Panc1 (cell line): ENCODE measurements around the gene PLEKHO1. TPM values are rescaled to one million over a fixed set of nuclear protein-coding genes. Genes with fewer than 3 reads are reported as not detected.
"Not testable (repeated sequence)": the region's sequence is repeated elsewhere in the genome, so short reads cannot be mapped to it uniquely, and the experiment has no call there.

Experiments
- ATAC-seq: fragments of 200-7000 bp; cut with Tn5 transposase; 2 replicates; pipeline ENCODE4 v1.9.1; 2020; ENCODE audit warnings: mild to moderate bottlenecking, moderate library complexity
- BruUV-seq: library from RNA; stranded (reverse); fragments of 400-500 nt; replicated peaks from 2 replicates; lab custom pipeline; 2021; lab: Mats Ljungman, UMichigan
- CTCF ChIA-PET: fragments of 300-600 bp; sonication (Branson Sonifier 250); formaldehyde crosslinking; loops from one replicate; lab custom pipeline; 2022; ENCODE audit warnings: antibody characterized with exemption; lab: Charles Lee
- POLR2A ChIA-PET: fragments of 300-600 bp; sonication (Branson Sonifier 250); formaldehyde crosslinking; loops from one replicate; lab custom pipeline; 2022; ENCODE audit warnings: antibody characterized with exemption; lab: Charles Lee
- DNase-seq: peaks from one replicate; pipeline ENCODE4 v3.0.0-alpha.2; 2010; ENCODE audit warnings: low read depth, low spot score
- H3K27ac ChIP-seq: 2 replicates; pipeline ENCODE4 v1.5.1; 2011; ENCODE audit warnings: mild to moderate bottlenecking, low read length, inconsistent platforms
- H3K27me3 ChIP-seq: fragments of 200-500 bp; sonication (Bioruptor generic); 2 replicates; pipeline ENCODE4 v1.6.0; 2014; ENCODE audit warnings: low read length, inconsistent platforms; ENCODE audit not compliant: control insufficient read depth, insufficient read depth
- H3K36me3 ChIP-seq: fragments of 200-500 bp; sonication (Bioruptor generic); 2 replicates; pipeline ENCODE4 v1.5.1; 2014; ENCODE audit warnings: inconsistent platforms, mild to moderate bottlenecking, low read length, moderate library complexity; ENCODE audit not compliant: control insufficient read depth, insufficient read depth
- H3K4me1 ChIP-seq: 2 replicates; pipeline ENCODE4 v1.5.1; 2011; ENCODE audit warnings: inconsistent platforms, mild to moderate bottlenecking, low read length, moderate library complexity; ENCODE audit not compliant: control insufficient read depth, insufficient read depth
- H3K4me3 ChIP-seq, 2 experiments: 2 replicates each; pipeline ENCODE4 v1.5.1; 2011 to 2012; ENCODE audit warnings: low read depth in 2 of 2, low read length in 2 of 2, mild to moderate bottlenecking in 2 of 2, inconsistent platforms in 1 of 2, moderate library complexity in 1 of 2
- H3K9me3 ChIP-seq: fragments of 200-500 bp; sonication (Bioruptor generic); 2 replicates; pipeline ENCODE4 v1.5.1; 2014; ENCODE audit warnings: low read depth, mild to moderate bottlenecking, inconsistent platforms, low read length, moderate library complexity; ENCODE audit not compliant: control insufficient read depth, insufficient read depth
- CTCF ChIP-seq: fragments of 450-650 bp; IDR thresholded peaks from 2 replicates; pipeline ENCODE4 v1.5.1; 2017; ENCODE audit warnings: mild to moderate bottlenecking
- POLR2AphosphoS5 ChIP-seq: IDR thresholded peaks from 2 replicates; pipeline ENCODE4 v1.6.1; 2012; ENCODE audit warnings: mild to moderate bottlenecking, low read depth, low read length, moderate library complexity
- REST ChIP-seq, 2 experiments: IDR thresholded peaks; 2 replicates each; pipeline ENCODE4 v1.6.1; 2011 to 2012; ENCODE audit warnings: low read depth in 2 of 2, control low read depth in 1 of 2, low read length in 1 of 2, mild to moderate bottlenecking in 1 of 2, moderate library complexity in 1 of 2; ENCODE audit not compliant: insufficient read depth in 1 of 2
- SIN3A ChIP-seq: IDR thresholded peaks from 2 replicates; pipeline ENCODE4 v1.6.1; 2012; ENCODE audit warnings: low read depth, mild to moderate bottlenecking, low read length, moderate library complexity, borderline replicate concordance; ENCODE audit not compliant: insufficient read depth
- TCF7L2 ChIP-seq: IDR thresholded peaks from 2 replicates; pipeline ENCODE4 v1.6.1; 2011; ENCODE audit warnings: mild to moderate bottlenecking, low read depth, low read length, inconsistent platforms
- in situ Hi-C: cut with HindIII; loops from 2 replicates; pipeline ENCODE4 v1.10.0; 2016; ENCODE audit warnings: low sequenced_read_pairs, low pct_unique_long_range_greater_than_20kb
- intact Hi-C: fragments of 100-400 bp; cut with micrococcal nuclease; formaldehyde crosslinking; loops from one replicate; pipeline ENCODE4 v1.10.0; 2022; ENCODE audit not compliant: unreplicated experiment
- total RNA-seq: library from RNA; stranded (reverse); gene quantifications from one replicate; pipeline ENCODE4 v1.2.1, GENCODE V29; 2021; ENCODE audit not compliant: unreplicated experiment

PLEKHO1 gene
- total RNA-seq, 1 experiment from 2014 or later: 9.1 TPM

- no peak for TF ChIP-seq POLR2AphosphoS5
- TF ChIP-seq CTCF: no peak
- no peak for TF ChIP-seq TCF7L2
- no peak for TF ChIP-seq REST (IDR thresholded peaks at IDR 0.05; ENCODE audit: insufficient read depth in 1 of 2, low read depth in 2 of 2, low read length in 1 of 2)
- no peak for TF ChIP-seq SIN3A
- POLR2A ChIA-PET: no interaction called here
- no peak overlapping the region for H3K4me3 ChIP-seq
- H3K36me3 ChIP-seq: no peaks in the 10 kb centered on the region
- DNase-seq: no peak
- no peaks in the 10 kb centered on the region for H3K27me3 ChIP-seq
- ATAC-seq: no peak
- H3K27ac ChIP-seq: no peak overlapping the region
- in situ Hi-C loops: no loop called here
- no TSS peak for BruUV-seq
- CTCF ChIA-PET: no interaction called here
- peaks cover 2% of the 10 kb centered on the region; the same call in 1 of the 2 replicates for H3K4me1 ChIP-seq
- H3K9me3 ChIP-seq: no peaks in the 10 kb centered on the region
- intact Hi-C loops: no loop called here
These were observed 5.1 kb upstream of the PLEKHO1 start for GRCh38 chr1:150144606-150145005.

GRCh38 chr1:150146016-150146415, 3.7 kb upstream of the PLEKHO1 start:
- DNase-seq, H3K27ac ChIP-seq, H3K27me3 ChIP-seq, BruUV-seq, H3K36me3 ChIP-seq, H3K4me1 ChIP-seq, POLR2A ChIA-PET, H3K4me3 ChIP-seq, H3K9me3 ChIP-seq, ATAC-seq, in situ Hi-C loops, intact Hi-C loops: not testable (repeated sequence)
- CTCF ChIA-PET: interaction anchor here (0.5 kb wide), 1 partner anchor 41 kb away, joined by 3 read pairs; no protein-coding TSS in a partner anchor

GRCh38 chr1:150146849-150147542, 2.7 kb upstream of the PLEKHO1 start:
- no TSS peak for BruUV-seq
- intact Hi-C loops: no loop called here
- peaks cover 11% of the 10 kb centered on the region for H3K4me1 ChIP-seq
- no peaks in the 10 kb centered on the region for H3K27me3 ChIP-seq
- ATAC-seq: no peak
- TF ChIP-seq POLR2AphosphoS5: no peak
- no peak for TF ChIP-seq REST (IDR thresholded peaks at IDR 0.05; ENCODE audit: insufficient read depth in 1 of 2, low read depth in 2 of 2, low read length in 1 of 2)
- no peak for TF ChIP-seq CTCF
- no peak for TF ChIP-seq SIN3A
- TF ChIP-seq TCF7L2: no peak
- ChIA-PET CTCF (no interaction called here), POLR2A (no interaction called here)
- in situ Hi-C loops: no loop called here
- no peak for DNase-seq
- no peak overlapping the region for H3K27ac ChIP-seq
- H3K9me3 ChIP-seq: no peaks in the 10 kb centered on the region
- no peaks in the 10 kb centered on the region for H3K36me3 ChIP-seq
- H3K4me3 ChIP-seq: no peak overlapping the region
